Tibial nerve (tissue), 4 donors: ENCODE measurements around the gene TRMT112. TPM values are rescaled to one million over a fixed set of nuclear protein-coding genes. Genes with fewer than 3 reads are reported as not detected.

Experiments used
- DNase-seq, 2 donors: peaks; one replicate each; pipeline ENCODE4 v3.0.0-alpha.2; 2019; ENCODE audit warnings: low spot score in 2 of 2
- H3K27ac ChIP-seq, 4 donors: fragments of 200-600 bp; sonication (generic) in 3 of 4; one replicate each; pipeline ENCODE4 v1.5.1; 2017 to 2019; ENCODE audit warnings: mild to moderate bottlenecking in 1 of 4
- H3K27me3 ChIP-seq, 2 donors: fragments of 200-600 bp; sonication (generic) in 1 of 2; one replicate each; pipeline versions ENCODE4 v1.5.1 to v1.6.0; 2017 to 2019
- H3K36me3 ChIP-seq, 3 donors: fragments of 200-600 bp; sonication (generic); one replicate each; pipeline ENCODE4 v1.5.1; 2018 to 2019
- H3K4me1 ChIP-seq, 4 donors: fragments of 200-600 bp; sonication (generic) in 3 of 4; one replicate each; pipeline ENCODE4 v1.5.1; 2017 to 2019
- H3K4me3 ChIP-seq, 4 donors: fragments of 200-600 bp; sonication (generic) in 3 of 4; one replicate each; pipeline ENCODE4 v1.5.1; 2017 to 2019; ENCODE audit warnings: mild to moderate bottlenecking in 1 of 4, moderate library complexity in 1 of 4
- H3K9me3 ChIP-seq, 4 donors: fragments of 200-600 bp; sonication (generic) in 3 of 4; one replicate each; pipeline ENCODE4 v1.5.1; 2017 to 2019
- EP300 ChIP-seq, 2 donors: sonication (generic); formaldehyde crosslinking; IDR thresholded peaks; one replicate each; pipeline ENCODE4 v1.6.1; 2017; ENCODE audit warnings: antibody characterized with exemption in 2 of 2, mild to moderate bottlenecking in 1 of 2
- POLR2A ChIP-seq, 2 donors: fragments of 450-650 bp; IDR thresholded peaks; one replicate each; pipeline ENCODE4 v1.6.1; 2017; ENCODE audit warnings: antibody characterized with exemption in 2 of 2, mild to moderate bottlenecking in 2 of 2, moderate library complexity in 2 of 2
- WGBS, 2 donors: methylation state at CpG; one replicate each; pipeline ENCODE4 v1.1.5; 2018; 5-methylcytosine and 5-hydroxymethylcytosine counted together
- total RNA-seq, 4 donors: library from RNA; depleted of rRNA; stranded (reverse); fragments of >200 nt; gene quantifications; one replicate each; pipeline ENCODE4 v1.1.0, GENCODE V29; 2016
- TF ChIP-seq, protein P1 (sequence below), 5 experiments: fragments of 200-600 bp in 3 of 5; fragments of 450-650 bp in 2 of 5; sonication (generic) in 3 of 5; IDR thresholded peaks; one replicate each; pipeline ENCODE4 v1.5.1; 2016 to 2019; ENCODE audit warnings: antibody characterized with exemption in 5 of 5, mild to moderate bottlenecking in 3 of 5, moderate library complexity in 2 of 5

TRMT112 gene
- total RNA-seq, 4 donors from 2014 or later: 290 to 381 (median 327) TPM

DNA sequence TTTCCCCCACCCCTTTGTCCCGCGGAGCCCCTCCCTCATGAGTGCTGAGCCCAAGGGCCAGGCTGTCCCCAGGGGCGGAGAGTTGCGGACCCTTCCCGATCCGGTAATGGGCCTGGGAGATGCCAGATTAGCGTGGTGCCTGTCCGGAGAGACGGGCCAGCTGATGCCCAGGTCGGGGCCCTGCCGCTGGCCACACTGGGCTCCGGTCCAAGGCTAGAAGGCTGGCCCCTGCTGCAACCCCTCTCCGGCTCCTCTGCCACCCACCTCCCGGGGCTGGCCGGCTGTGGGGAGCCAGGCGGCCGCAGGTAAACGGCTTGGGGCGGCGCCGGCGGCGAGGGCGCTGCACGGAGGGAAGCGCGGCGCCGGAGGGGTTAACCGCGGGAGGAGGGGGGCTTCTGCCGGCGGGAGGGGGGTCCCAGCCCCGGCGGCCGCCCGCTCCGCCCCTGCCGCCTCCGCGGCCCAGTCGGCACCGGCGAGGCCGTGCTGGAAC, 26.1 kb downstream of the TRMT112 start, which contains the start of gene KCNK4:
Gene KCNK4 (plus strand): TSS at position 41 of the 490 bp plus-strand sequence. CDS start 1,717 bp downstream, outside the sequence.
- no peak for DNase-seq
- Histone ChIP-seq H3K27ac (no peak within 1 kb of the TSS), H3K9me3 (no peaks in the 10 kb centered on the region), H3K36me3 (peaks cover 0 to 18% (median 0%) of the 10 kb centered on the region in 3 donors), H3K4me1 (peaks cover 0 to 29% (median 10%) of the 10 kb centered on the region in 4 donors), H3K27me3 (peaks cover 0 to 63% of the 10 kb centered on the region in 2 donors), H3K4me3 (peak within 1 kb of the TSS in 2 of 4 donors; percentile 23 to 44)
- TF ChIP-seq EP300 (IDR thresholded peaks at IDR 0.05) (no peak), POLR2A (IDR thresholded peaks at IDR 0.05) (no peak)
- TF ChIP-seq, protein P1, sequence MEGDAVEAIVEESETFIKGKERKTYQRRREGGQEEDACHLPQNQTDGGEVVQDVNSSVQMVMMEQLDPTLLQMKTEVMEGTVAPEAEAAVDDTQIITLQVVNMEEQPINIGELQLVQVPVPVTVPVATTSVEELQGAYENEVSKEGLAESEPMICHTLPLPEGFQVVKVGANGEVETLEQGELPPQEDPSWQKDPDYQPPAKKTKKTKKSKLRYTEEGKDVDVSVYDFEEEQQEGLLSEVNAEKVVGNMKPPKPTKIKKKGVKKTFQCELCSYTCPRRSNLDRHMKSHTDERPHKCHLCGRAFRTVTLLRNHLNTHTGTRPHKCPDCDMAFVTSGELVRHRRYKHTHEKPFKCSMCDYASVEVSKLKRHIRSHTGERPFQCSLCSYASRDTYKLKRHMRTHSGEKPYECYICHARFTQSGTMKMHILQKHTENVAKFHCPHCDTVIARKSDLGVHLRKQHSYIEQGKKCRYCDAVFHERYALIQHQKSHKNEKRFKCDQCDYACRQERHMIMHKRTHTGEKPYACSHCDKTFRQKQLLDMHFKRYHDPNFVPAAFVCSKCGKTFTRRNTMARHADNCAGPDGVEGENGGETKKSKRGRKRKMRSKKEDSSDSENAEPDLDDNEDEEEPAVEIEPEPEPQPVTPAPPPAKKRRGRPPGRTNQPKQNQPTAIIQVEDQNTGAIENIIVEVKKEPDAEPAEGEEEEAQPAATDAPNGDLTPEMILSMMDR (IDR thresholded peaks at IDR 0.05): no peak
- 0 to 1% methylated on average over 6 to 17 of the region's 45 CpGs for WGBS, 2 donors

GRCh38 chr11:64290352-64291261, 26.8 kb downstream of the TRMT112 start:
- Histone ChIP-seq H3K27me3 (peaks cover 0 to 56% of the 10 kb centered on the region in 2 donors), H3K4me1 (peaks cover 0 to 34% (median 15%) of the 10 kb centered on the region in 4 donors), H3K4me3 (no peak overlapping the region), H3K36me3 (peaks cover 0 to 18% (median 0%) of the 10 kb centered on the region in 3 donors), H3K27ac (no peak overlapping the region), H3K9me3 (no peaks in the 10 kb centered on the region)
- no peak for DNase-seq
- WGBS, 2 donors: 49 to 66% methylated on average over 7 to 10 of the region's 10 CpGs
- TF ChIP-seq, protein P1 (IDR thresholded peaks at IDR 0.05): no peak
- no peak for TF ChIP-seq EP300 (IDR thresholded peaks at IDR 0.05)

- Histone ChIP-seq H3K4me3 (no peak overlapping the region), H3K36me3 (peaks cover 0 to 18% (median 0%) of the 10 kb centered on the region in 3 donors), H3K27ac (no peak overlapping the region), H3K27me3 (peaks cover 0 to 40% of the 10 kb centered on the region in 2 donors), H3K9me3 (no peaks in the 10 kb centered on the region), H3K4me1 (peaks cover 0 to 35% (median 17%) of the 10 kb centered on the region in 4 donors)
- no peak for DNase-seq
- TF ChIP-seq EP300 (IDR thresholded peaks at IDR 0.05): no peak
- 92 to 93% methylated on average over 13 of the region's 13 CpGs for WGBS, 2 donors
Observed at GRCh38 chr11:64289002-64289564, 28.3 kb downstream of the TRMT112 start.

GRCh38 chr11:64288353-64288750, 29.0 kb downstream of the TRMT112 start:
- WGBS, 2 donors: 78 to 84% methylated on average over 8 to 9 of the region's 9 CpGs

More at GRCh38 chr11:64288353-64288750, 29.0 kb downstream of the TRMT112 start:
- no peak overlapping the region for H3K4me3 ChIP-seq
- TF ChIP-seq, protein P1 (IDR thresholded peaks at IDR 0.05): no peak
- TF ChIP-seq EP300 (IDR thresholded peaks at IDR 0.05) (no peak), POLR2A (IDR thresholded peaks at IDR 0.05) (no peak)
- no peaks in the 10 kb centered on the region for H3K9me3 ChIP-seq
- H3K27ac ChIP-seq: no peak overlapping the region
- no peak for DNase-seq
- peaks cover 0 to 18% (median 0%) of the 10 kb centered on the region in 3 donors for H3K36me3 ChIP-seq
- peaks cover 0 to 33% of the 10 kb centered on the region in 2 donors for H3K27me3 ChIP-seq
- H3K4me1 ChIP-seq: peaks cover 0 to 43% (median 25%) of the 10 kb centered on the region in 4 donors
